NB4 (cell line): Measurements from ENCODE around the gene RAB33A.

Source experiments
- MAX ChIP-seq: IDR thresholded peaks from 2 replicates; pipeline ENCODE4 v1.6.1; 2011; ENCODE audit warnings: low read depth, low read length
- POLR2A ChIP-seq: IDR thresholded peaks from 2 replicates; pipeline ENCODE4 v1.6.1; 2011; ENCODE audit warnings: mild to moderate bottlenecking; ENCODE audit not compliant: insufficient read length; ENCODE audit errors: extremely low read depth
- TF ChIP-seq, protein P1 (sequence below): IDR thresholded peaks from one replicate; pipeline ENCODE4 v1.5.1; 2012; ENCODE audit warnings: low read depth, low read length

DNA sequence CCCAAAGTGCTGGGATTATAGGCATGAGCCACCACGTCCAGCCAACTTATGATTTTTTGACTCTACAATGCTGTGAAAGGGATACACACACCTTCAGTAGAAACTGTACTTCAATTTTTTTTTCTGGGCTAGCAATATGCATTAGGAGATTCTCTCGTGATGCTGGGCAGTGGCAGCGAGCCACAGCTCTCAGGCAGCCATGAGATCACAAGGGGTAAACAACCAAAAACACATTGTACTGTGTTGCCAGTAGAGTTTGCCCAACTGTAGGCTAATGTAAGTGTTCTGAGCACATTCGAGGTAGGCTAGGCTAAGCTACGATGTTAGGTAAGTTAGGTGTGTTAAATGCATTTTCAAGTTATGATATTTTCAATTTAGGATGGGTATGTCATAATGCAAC, 25.7 kb downstream of the RAB33A start:
- TF ChIP-seq, protein P1, sequence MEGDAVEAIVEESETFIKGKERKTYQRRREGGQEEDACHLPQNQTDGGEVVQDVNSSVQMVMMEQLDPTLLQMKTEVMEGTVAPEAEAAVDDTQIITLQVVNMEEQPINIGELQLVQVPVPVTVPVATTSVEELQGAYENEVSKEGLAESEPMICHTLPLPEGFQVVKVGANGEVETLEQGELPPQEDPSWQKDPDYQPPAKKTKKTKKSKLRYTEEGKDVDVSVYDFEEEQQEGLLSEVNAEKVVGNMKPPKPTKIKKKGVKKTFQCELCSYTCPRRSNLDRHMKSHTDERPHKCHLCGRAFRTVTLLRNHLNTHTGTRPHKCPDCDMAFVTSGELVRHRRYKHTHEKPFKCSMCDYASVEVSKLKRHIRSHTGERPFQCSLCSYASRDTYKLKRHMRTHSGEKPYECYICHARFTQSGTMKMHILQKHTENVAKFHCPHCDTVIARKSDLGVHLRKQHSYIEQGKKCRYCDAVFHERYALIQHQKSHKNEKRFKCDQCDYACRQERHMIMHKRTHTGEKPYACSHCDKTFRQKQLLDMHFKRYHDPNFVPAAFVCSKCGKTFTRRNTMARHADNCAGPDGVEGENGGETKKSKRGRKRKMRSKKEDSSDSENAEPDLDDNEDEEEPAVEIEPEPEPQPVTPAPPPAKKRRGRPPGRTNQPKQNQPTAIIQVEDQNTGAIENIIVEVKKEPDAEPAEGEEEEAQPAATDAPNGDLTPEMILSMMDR, result no peak
- TF ChIP-seq POLR2A (no peak), MAX (no peak)
